HCT116 (cell line): Measurements from ENCODE around the gene PRELP.

Experiments
- CTCF ChIP-seq, 3 experiments: fragments of 200-600 bp in 1 of 3; sonication (generic) in 1 of 3; IDR thresholded peaks in 2 of 3; conservative IDR thresholded peaks in 1 of 3; 2 replicates each; pipeline ENCODE4 v1.5.1; 2012 to 2017; ENCODE audit warnings: low read depth in 2 of 3, low read length in 2 of 3, antibody characterized with exemption in 1 of 3, borderline replicate concordance in 1 of 3, control low read depth in 1 of 3, mild to moderate bottlenecking in 1 of 3, mixed read lengths in 1 of 3, mixed run types in 1 of 3, moderate library complexity in 1 of 3; ENCODE audit not compliant: insufficient read depth in 1 of 3
- ELF1 ChIP-seq: IDR thresholded peaks from 2 replicates; pipeline ENCODE4 v1.6.1; 2012; ENCODE audit warnings: low read depth, borderline replicate concordance
- REST ChIP-seq: IDR thresholded peaks from 2 replicates; pipeline ENCODE4 v1.6.1; 2012; ENCODE audit warnings: low read depth
- SIN3A ChIP-seq: IDR thresholded peaks from 2 replicates; pipeline ENCODE4 v1.6.1; 2012; ENCODE audit warnings: low read depth

- TF ChIP-seq REST, result no peak
- TF ChIP-seq ELF1, result no peak
- no peak for TF ChIP-seq SIN3A
- no peak for TF ChIP-seq CTCF (IDR thresholded peaks at IDR 0.05 in 2 of 3, conservative IDR thresholded peaks at IDR 0.05 in 1 of 3; ENCODE audit: borderline replicate concordance in 1 of 3, insufficient read depth in 1 of 3, low read depth in 2 of 3, low read length in 2 of 3)
Observed at GRCh38 chr1:203477748-203478147, 2.1 kb downstream of the PRELP start.
